ENCODE data around the gene NFKBIB. TPM values are rescaled to one million over a fixed set of nuclear protein-coding genes. Genes with fewer than 3 reads are reported as not detected.
"Not testable (repeated sequence)": the region's sequence is repeated elsewhere in the genome, so short reads cannot be mapped to it uniquely, and the experiment has no call there.

Gene NFKBIB
- total RNA-seq, 4 donors from 2014 or later, result 6.2 to 53.9 (median 29.4) TPM

DNA sequence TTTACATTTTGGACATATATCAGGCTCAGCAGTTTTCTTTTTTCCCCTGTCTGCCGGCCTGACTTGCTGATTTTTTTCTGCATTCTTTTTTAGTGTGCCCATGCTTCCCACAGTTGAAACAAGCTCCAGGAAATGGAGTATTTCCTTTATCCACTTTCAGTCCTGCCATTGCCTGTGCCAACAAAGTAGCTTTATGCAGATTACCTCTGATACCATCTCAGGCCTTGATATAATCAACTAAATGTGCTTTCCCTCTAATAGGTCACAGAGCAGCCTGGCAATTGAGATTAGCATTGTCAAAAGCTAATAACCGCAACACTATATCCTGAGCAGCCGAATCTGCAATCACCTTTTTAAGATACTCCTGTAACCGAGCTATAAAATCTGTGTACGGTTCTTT lies 40.2 kb downstream of the NFKBIB start:
- TF ChIP-seq POLR2AphosphoS5 (IDR thresholded peaks at IDR 0.05) (no peak), EP300 (IDR thresholded peaks at IDR 0.05; ENCODE audit: low read depth) (no peak), POLR2A (IDR thresholded peaks at IDR 0.05) (no peak)
- TF ChIP-seq, protein P1, sequence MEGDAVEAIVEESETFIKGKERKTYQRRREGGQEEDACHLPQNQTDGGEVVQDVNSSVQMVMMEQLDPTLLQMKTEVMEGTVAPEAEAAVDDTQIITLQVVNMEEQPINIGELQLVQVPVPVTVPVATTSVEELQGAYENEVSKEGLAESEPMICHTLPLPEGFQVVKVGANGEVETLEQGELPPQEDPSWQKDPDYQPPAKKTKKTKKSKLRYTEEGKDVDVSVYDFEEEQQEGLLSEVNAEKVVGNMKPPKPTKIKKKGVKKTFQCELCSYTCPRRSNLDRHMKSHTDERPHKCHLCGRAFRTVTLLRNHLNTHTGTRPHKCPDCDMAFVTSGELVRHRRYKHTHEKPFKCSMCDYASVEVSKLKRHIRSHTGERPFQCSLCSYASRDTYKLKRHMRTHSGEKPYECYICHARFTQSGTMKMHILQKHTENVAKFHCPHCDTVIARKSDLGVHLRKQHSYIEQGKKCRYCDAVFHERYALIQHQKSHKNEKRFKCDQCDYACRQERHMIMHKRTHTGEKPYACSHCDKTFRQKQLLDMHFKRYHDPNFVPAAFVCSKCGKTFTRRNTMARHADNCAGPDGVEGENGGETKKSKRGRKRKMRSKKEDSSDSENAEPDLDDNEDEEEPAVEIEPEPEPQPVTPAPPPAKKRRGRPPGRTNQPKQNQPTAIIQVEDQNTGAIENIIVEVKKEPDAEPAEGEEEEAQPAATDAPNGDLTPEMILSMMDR (IDR thresholded peaks at IDR 0.05), result no peak
- H3K4me3 ChIP-seq, result no peak overlapping the region
- H3K27me3 ChIP-seq, result no peaks in the 10 kb centered on the region
- WGBS, 2 donors (ENCODE audit: low coverage in 1 of 2), result 60 to 75% methylated on average over 3 to 5 of the region's 5 CpGs
- H3K36me3 ChIP-seq, result no peaks in the 10 kb centered on the region
- H3K27ac ChIP-seq, result no peak overlapping the region
- intact Hi-C loops (cut with DNase I; ENCODE audit: low total_unique reads) (no loop called here), in situ Hi-C loops (cut with MboI; ENCODE audit: low pct_ligation_motif_present in 1 of 4, low pct_unique_long_range_greater_than_20kb in 1 of 4, low sequenced_read_pairs in 3 of 4) (loop anchor here in 3 of 4 donors (25.0 kb wide), 2 partner anchors 403 to 528 kb away; partner anchors contain the start of gene FAM98C (in 2 of the 3))
- no peaks in the 10 kb centered on the region for H3K9me3 ChIP-seq
- no peaks in the 10 kb centered on the region for H3K4me1 ChIP-seq
- no peak for DNase-seq

DNA sequence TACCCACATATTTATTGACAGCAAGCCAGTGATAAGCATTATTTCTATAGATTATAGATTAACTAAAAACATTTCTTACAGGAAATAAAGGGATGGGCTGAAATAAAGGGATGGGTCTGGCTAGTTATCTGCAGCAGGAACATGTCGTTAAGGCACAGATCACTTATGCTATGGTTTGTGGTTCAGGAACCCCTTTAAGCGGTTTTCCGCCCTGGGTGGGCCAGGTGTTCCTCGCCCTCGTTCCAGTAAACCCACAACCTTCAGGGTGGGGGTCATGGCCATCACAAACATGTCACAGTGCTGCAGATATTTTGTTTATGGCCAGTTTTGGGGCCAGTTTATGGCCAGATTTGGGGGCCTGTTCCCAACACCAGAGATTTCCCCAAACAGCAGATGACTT lies 41.7 kb downstream of the NFKBIB start:
- H3K27ac ChIP-seq; DNase-seq; H3K27me3 ChIP-seq; H3K9me3 ChIP-seq; intact Hi-C loops (cut with DNase I; ENCODE audit: low total_unique reads); H3K4me3 ChIP-seq; H3K4me1 ChIP-seq; H3K36me3 ChIP-seq: not testable (repeated sequence)
- 64% methylated on average over 3 to 5 of the region's 5 CpGs for WGBS, 2 donors (ENCODE audit: low coverage in 1 of 2)
- in situ Hi-C loops (cut with MboI; ENCODE audit: low pct_ligation_motif_present in 1 of 4, low pct_unique_long_range_greater_than_20kb in 1 of 4, low sequenced_read_pairs in 3 of 4), result loop anchor here in 3 of 4 donors (25.0 kb wide), 2 partner anchors 404 to 529 kb away; partner anchors contain the start of gene FAM98C (in 2 of the 3)

DNA sequence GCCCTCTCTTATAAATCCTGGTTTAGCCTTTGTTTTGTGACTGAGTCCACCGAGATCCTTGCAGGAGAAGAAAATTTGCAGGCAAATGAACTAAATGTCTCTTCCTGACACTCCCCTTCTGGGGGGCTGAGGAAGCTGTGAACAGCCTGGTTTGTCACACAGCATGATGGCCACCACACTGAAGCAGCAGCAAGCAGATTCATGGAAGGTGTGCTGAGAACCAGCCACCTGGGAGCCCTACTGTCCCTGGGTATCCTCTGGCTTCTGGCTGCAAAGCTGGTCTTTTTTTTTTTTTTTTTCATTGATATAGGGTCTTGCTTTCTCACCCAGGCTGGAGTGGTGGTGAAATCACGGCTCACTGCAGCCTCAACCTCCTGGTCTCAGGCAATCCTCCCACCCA lies 42.2 kb downstream of the NFKBIB start:
- Histone ChIP-seq H3K27ac (no peak overlapping the region), H3K9me3 (no peaks in the 10 kb centered on the region), H3K27me3 (no peaks in the 10 kb centered on the region), H3K4me3 (no peak overlapping the region), H3K4me1 (no peaks in the 10 kb centered on the region), H3K36me3 (no peaks in the 10 kb centered on the region)
- TF ChIP-seq POLR2A (IDR thresholded peaks at IDR 0.05) (no peak), POLR2AphosphoS5 (IDR thresholded peaks at IDR 0.05) (no peak), EP300 (IDR thresholded peaks at IDR 0.05; ENCODE audit: low read depth) (no peak)
- DNase-seq, result no peak
- 78% methylated on average over 2 of the region's 2 CpGs; no CpG with 5 or more reads in 1 of the 2 donors for WGBS, 2 donors (ENCODE audit: low coverage in 1 of 2)
- intact Hi-C loops (cut with DNase I; ENCODE audit: low total_unique reads) (no loop called here), in situ Hi-C loops (cut with MboI; ENCODE audit: low pct_ligation_motif_present in 1 of 4, low pct_unique_long_range_greater_than_20kb in 1 of 4, low sequenced_read_pairs in 3 of 4) (loop anchor here in 3 of 4 donors (25.0 kb wide), 2 partner anchors 405 to 530 kb away; partner anchors contain the start of gene FAM98C (in 2 of the 3))

DNA sequence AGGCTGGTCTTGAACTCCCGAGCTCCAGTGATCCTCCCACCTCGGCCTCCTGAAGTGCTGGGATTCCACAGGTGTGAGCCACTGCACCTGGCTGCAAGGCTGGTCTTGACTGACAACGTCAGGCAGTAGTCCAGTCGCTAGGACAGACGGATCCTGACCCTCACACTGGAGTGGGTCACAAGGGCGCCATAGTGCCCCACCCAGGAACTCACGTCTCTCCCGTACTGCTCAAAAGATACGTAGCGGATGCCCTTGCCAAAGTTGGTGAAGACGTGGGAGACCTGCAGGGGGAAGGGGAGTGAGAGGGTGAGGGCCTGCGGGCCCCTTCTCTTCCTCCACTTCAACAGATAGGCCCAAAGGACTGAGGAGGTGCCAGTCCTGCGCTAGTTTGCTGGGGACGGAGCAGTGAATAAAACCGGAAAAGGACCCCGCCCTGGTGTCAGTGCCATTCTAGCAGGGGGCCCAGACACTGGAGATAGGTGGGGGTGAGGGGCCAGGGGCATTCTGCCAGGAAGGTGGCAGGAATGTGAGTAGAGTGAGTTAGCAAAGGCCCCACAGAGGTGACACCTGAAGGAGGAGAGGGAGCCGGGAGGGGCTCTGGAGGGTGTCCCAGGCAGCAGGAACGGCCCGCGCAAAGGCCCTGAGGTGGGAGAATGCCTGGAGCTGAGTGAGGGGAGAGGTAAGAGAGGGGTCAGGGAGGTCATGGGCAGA lies 42.9 kb downstream of the NFKBIB start:
- WGBS, 2 donors (ENCODE audit: low coverage in 1 of 2), result 82 to 87% methylated on average over 3 to 20 of the region's 20 CpGs
- in situ Hi-C loops (cut with MboI; ENCODE audit: low pct_ligation_motif_present in 1 of 4, low pct_unique_long_range_greater_than_20kb in 1 of 4, low sequenced_read_pairs in 3 of 4), result loop anchor here in 3 of 4 donors (25.0 kb wide), 2 partner anchors 405 to 530 kb away; partner anchors contain the start of gene FAM98C (in 2 of the 3)

More for the DNA sequence above, 42.9 kb downstream of the NFKBIB start:
- intact Hi-C loops (cut with DNase I; ENCODE audit: low total_unique reads), result no loop called here
- TF ChIP-seq EP300 (IDR thresholded peaks at IDR 0.05; ENCODE audit: low read depth) (no peak), POLR2A (IDR thresholded peaks at IDR 0.05) (no peak), POLR2AphosphoS5 (IDR thresholded peaks at IDR 0.05) (no peak)
- TF ChIP-seq, protein P1 (IDR thresholded peaks at IDR 0.05), result no peak
- H3K27me3 ChIP-seq, result no peaks in the 10 kb centered on the region
- no peaks in the 10 kb centered on the region for H3K9me3 ChIP-seq
- H3K4me3 ChIP-seq, result no peak overlapping the region
- no peaks in the 10 kb centered on the region for H3K4me1 ChIP-seq
- H3K27ac ChIP-seq, result no peak overlapping the region
- H3K36me3 ChIP-seq, result no peaks in the 10 kb centered on the region
- DNase-seq, result no peak
